ENCODE results near the gene PTGES. TPM values are rescaled to one million over a fixed set of nuclear protein-coding genes. Genes with fewer than 3 reads are reported as not detected.

PTGES gene
- total RNA-seq, 6 experiments from 2014 or later, result 0.15 to 0.24 TPM; not detected in 4

DNA sequence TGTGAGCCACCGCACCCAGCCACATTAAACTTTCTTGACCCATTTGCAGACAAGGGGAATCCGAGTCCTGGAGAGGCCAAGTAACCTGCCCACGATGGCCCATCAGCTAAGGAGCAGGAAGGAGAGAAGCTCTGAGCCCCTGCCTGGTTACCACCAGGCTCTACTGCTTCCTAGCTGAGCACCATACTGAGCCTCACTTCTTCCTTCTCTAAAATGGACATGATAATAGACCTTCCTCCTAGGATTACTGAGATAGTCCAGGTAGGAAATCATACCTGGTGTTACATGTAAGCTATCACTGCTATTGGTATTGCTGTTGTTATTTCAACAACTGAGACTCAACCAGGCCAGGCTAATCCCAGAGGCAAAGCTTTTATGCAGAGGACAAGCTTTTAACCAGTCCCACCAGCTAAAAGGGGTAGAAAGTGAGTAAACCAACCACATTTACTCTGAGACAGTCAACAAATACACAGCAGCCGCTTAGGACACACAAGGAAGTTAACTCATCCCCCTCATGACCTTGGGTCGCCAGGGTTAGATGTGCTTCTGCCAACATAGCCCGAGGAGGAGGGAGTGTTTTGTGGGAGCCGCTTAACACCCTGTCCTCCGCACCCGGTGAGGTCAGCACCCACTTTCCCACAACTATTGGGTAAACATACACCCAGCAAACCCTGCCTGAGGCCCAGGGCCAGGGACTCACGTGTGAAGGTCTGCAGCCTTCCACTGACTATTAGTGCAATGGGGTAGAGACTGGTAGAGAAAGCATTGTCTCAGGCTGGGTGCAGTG lies 20.6 kb upstream of the PTGES start:
- H3K9me3 ChIP-seq, result no peaks in the 10 kb centered on the region
- H3K27ac ChIP-seq, result no peak overlapping the region
- H3K36me3 ChIP-seq, result no peaks in the 10 kb centered on the region
- ATAC-seq, result peak; percentile 19 to 58 (median 32)
- TF ChIP-seq CTCF (IDR thresholded peaks at IDR 0.05) (no peak), POLR2A (IDR thresholded peaks at IDR 0.05) (no peak)
- no peak overlapping the region for H3K4me3 ChIP-seq
- intact Hi-C loops (cut with DNase I), result loop anchor here in 1 of 2 donors (10.0 kb wide), 1 partner anchor 639 kb away; no protein-coding TSS in a partner anchor
- WGBS (ENCODE audit: insufficient coverage, low coverage, low lambda C conversion rate, missing lambda C conversion rate), result 70% methylated on average over 4 of the region's 10 CpGs
- no peaks in the 10 kb centered on the region for H3K27me3 ChIP-seq
- peak in 1 of 3 donors; percentile 29 for DNase-seq
- no peaks in the 10 kb centered on the region for H3K4me1 ChIP-seq

- 83% methylated on average over 2 of the region's 5 CpGs for WGBS (ENCODE audit: insufficient coverage, low coverage, low lambda C conversion rate, missing lambda C conversion rate)
- DNase-seq (no peak), ATAC-seq (no peak)
- Histone ChIP-seq H3K4me1 (no peaks in the 10 kb centered on the region), H3K4me3 (no peak overlapping the region), H3K27ac (no peak overlapping the region), H3K36me3 (no peaks in the 10 kb centered on the region), H3K27me3 (no peaks in the 10 kb centered on the region), H3K9me3 (no peaks in the 10 kb centered on the region)
- TF ChIP-seq CTCF (IDR thresholded peaks at IDR 0.05) (no peak), POLR2A (IDR thresholded peaks at IDR 0.05) (no peak)
- intact Hi-C loops (cut with DNase I), result loop anchor here in 1 of 2 donors (10.0 kb wide), 1 partner anchor 636 kb away; no protein-coding TSS in a partner anchor
Measured at GRCh38 chr9:129770741-129771140, 17.9 kb upstream of the PTGES start.

DNA sequence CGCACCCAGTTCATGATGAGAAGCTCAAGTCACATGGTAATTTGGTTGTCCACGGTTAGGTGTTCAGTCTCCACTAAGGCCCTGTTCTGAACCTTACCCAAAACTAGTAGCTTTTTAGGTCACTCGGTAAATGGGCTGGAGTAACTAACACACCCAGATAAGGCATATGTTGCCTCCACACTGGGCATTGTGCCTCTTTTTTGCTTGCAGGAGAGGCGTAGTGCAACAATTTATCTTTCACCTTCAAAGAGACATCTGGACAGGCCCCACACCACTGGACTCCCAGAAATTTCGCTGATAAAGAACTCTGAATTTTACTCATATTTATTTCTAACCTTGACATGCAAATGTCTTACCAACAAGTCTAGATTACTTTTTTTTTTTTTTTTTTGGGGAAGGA lies 16.8 kb upstream of the PTGES start:
- TF ChIP-seq POLR2A (IDR thresholded peaks at IDR 0.05), result no peak
- no peak for TF ChIP-seq CTCF (IDR thresholded peaks at IDR 0.05)
- no peaks in the 10 kb centered on the region for H3K36me3 ChIP-seq
- ATAC-seq, result no peak
- H3K27me3 ChIP-seq, result no peaks in the 10 kb centered on the region
- H3K4me3 ChIP-seq, result no peak overlapping the region
- WGBS (ENCODE audit: insufficient coverage, low coverage, low lambda C conversion rate, missing lambda C conversion rate), result 62% methylated on average over 2 of the region's 5 CpGs
- no peaks in the 10 kb centered on the region for H3K9me3 ChIP-seq
- H3K4me1 ChIP-seq, result no peaks in the 10 kb centered on the region
- intact Hi-C loops (cut with DNase I), result loop anchor here in 1 of 2 donors (10.0 kb wide), 1 partner anchor 635 kb away; no protein-coding TSS in a partner anchor
- H3K27ac ChIP-seq, result no peak overlapping the region
- DNase-seq, result no peak

DNA sequence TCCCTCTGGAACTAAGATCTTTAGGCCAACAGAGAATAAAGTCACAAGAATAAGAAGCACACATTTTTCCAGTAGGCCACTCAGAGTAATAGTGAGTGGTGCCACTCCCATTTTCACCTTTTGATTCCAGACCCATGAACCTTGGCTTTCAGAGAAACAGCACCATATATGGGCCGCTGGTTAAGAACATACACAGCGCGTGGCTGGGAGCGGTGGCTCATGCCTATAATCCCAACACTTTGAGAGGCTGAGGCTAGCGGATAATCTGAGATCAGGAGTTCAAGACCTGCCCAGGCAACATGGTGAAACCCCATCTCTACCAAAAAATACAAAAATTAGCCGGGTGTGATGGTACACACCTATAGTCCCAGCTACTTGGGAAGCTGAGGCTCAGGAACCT lies 15.6 kb upstream of the PTGES start:
- 62% methylated on average over 2 of the region's 6 CpGs for WGBS (ENCODE audit: insufficient coverage, low coverage, low lambda C conversion rate, missing lambda C conversion rate)
- Histone ChIP-seq H3K4me3 (no peak overlapping the region), H3K4me1 (no peaks in the 10 kb centered on the region), H3K36me3 (no peaks in the 10 kb centered on the region), H3K9me3 (no peaks in the 10 kb centered on the region), H3K27me3 (no peaks in the 10 kb centered on the region), H3K27ac (no peak overlapping the region)
- no peak for ATAC-seq
- DNase-seq, result no peak
- TF ChIP-seq CTCF (IDR thresholded peaks at IDR 0.05), result no peak
- TF ChIP-seq POLR2A (IDR thresholded peaks at IDR 0.05), result no peak
- intact Hi-C loops (cut with DNase I), result no loop called here
